ENCODE results near the gene LYZL2. TPM values are rescaled to one million over a fixed set of nuclear protein-coding genes. Genes with fewer than 3 reads are reported as not detected.
"Not testable (repeated sequence)": the region's sequence is repeated elsewhere in the genome, so short reads cannot be mapped to it uniquely, and the experiment has no call there.

Gene LYZL2
- total RNA-seq, 2 experiments from 2014 or later = not detected

GRCh38 chr10:30626837-30627236 is 2.7 kb downstream of the LYZL2 start:
- H3K27ac Mint-ChIP-seq; H3K9me3 Mint-ChIP-seq; DNase-seq; H3K36me3 Mint-ChIP-seq (ENCODE audit: low read depth); POLR2A ChIA-PET; H3K4me3 Mint-ChIP-seq; CTCF ChIA-PET; H3K4me1 Mint-ChIP-seq: not testable (repeated sequence)
- peaks cover 11% of the 10 kb centered on the region for H3K27me3 Mint-ChIP-seq

- H3K27ac Mint-ChIP-seq; H3K4me1 Mint-ChIP-seq; H3K36me3 Mint-ChIP-seq (ENCODE audit: low read depth); POLR2A ChIA-PET; DNase-seq; H3K4me3 Mint-ChIP-seq; H3K9me3 Mint-ChIP-seq: not testable (repeated sequence)
- H3K27me3 Mint-ChIP-seq = peaks cover 11% of the 10 kb centered on the region
- CTCF ChIA-PET = interaction anchor here (1.4 kb wide), 1 partner anchor 11 kb away, joined by 3 read pairs; no protein-coding TSS in a partner anchor
Observed at GRCh38 chr10:30626196-30626595, 3.4 kb downstream of the LYZL2 start.

GRCh38 chr10:30625080-30625479 is 4.5 kb downstream of the LYZL2 start:
- peaks cover 5% of the 10 kb centered on the region for H3K27me3 Mint-ChIP-seq
- DNase-seq = no peak
- H3K27ac Mint-ChIP-seq = no peak overlapping the region
- no peaks in the 10 kb centered on the region for H3K36me3 Mint-ChIP-seq (ENCODE audit: low read depth)
- no peak overlapping the region for H3K4me3 Mint-ChIP-seq
- no peaks in the 10 kb centered on the region for H3K4me1 Mint-ChIP-seq
- H3K9me3 Mint-ChIP-seq = no peaks in the 10 kb centered on the region
- ChIA-PET CTCF (interaction anchor here (1.4 kb wide), 1 partner anchor 10 kb away, joined by 3 read pairs; no protein-coding TSS in a partner anchor), POLR2A (no interaction called here)

GRCh38 chr10:30619966-30620365 is 9.6 kb downstream of the LYZL2 start:
- Mint-ChIP-seq H3K4me1 (no peaks in the 10 kb centered on the region), H3K36me3 (ENCODE audit: low read depth) (no peaks in the 10 kb centered on the region), H3K9me3 (no peaks in the 10 kb centered on the region), H3K27me3 (peaks cover 19% of the 10 kb centered on the region), H3K27ac (no peak overlapping the region), H3K4me3 (no peak overlapping the region)
- DNase-seq = no peak
- CTCF ChIA-PET = interaction anchor here (1.0 to 1.4 kb wide), 2 partner anchors 13 to 17 kb away, joined by 3 read pairs; no protein-coding TSS in a partner anchor
- POLR2A ChIA-PET = no interaction called here

- no peaks in the 10 kb centered on the region for H3K9me3 Mint-ChIP-seq
- H3K27me3 Mint-ChIP-seq = peaks cover 20% of the 10 kb centered on the region
- no peaks in the 10 kb centered on the region for H3K4me1 Mint-ChIP-seq
- H3K27ac Mint-ChIP-seq = no peak overlapping the region
- POLR2A ChIA-PET = no interaction called here
- no peak for DNase-seq
- CTCF ChIA-PET = no interaction called here
- no peaks in the 10 kb centered on the region for H3K36me3 Mint-ChIP-seq (ENCODE audit: low read depth)
- no peak overlapping the region for H3K4me3 Mint-ChIP-seq
Observed at GRCh38 chr10:30617070-30617469, 12.5 kb downstream of the LYZL2 start.

- H3K4me1 Mint-ChIP-seq; POLR2A ChIA-PET; H3K36me3 Mint-ChIP-seq (ENCODE audit: low read depth); DNase-seq; H3K4me3 Mint-ChIP-seq; CTCF ChIA-PET; H3K9me3 Mint-ChIP-seq; H3K27ac Mint-ChIP-seq: not testable (repeated sequence)
- peaks cover 17% of the 10 kb centered on the region for H3K27me3 Mint-ChIP-seq
Observed at GRCh38 chr10:30611041-30611440, 18.5 kb downstream of the LYZL2 start.

- Mint-ChIP-seq H3K27ac (no peak overlapping the region), H3K27me3 (peaks cover 12% of the 10 kb centered on the region), H3K4me1 (peaks cover 4% of the 10 kb centered on the region), H3K4me3 (no peak overlapping the region), H3K9me3 (peaks cover 2% of the 10 kb centered on the region), H3K36me3 (ENCODE audit: low read depth) (no peaks in the 10 kb centered on the region)
- POLR2A ChIA-PET = no interaction called here
- DNase-seq = no peak
- CTCF ChIA-PET = interaction anchor here (1.3 kb wide), 1 partner anchor 17 kb away, joined by 4 read pairs; no protein-coding TSS in a partner anchor
Observed at GRCh38 chr10:30607814-30608213, 21.7 kb downstream of the LYZL2 start.

- peaks cover 6% of the 10 kb centered on the region for H3K27me3 Mint-ChIP-seq
- H3K4me1 Mint-ChIP-seq = peaks cover 4% of the 10 kb centered on the region
- ChIA-PET CTCF (interaction anchor here (0.8 kb wide), 1 partner anchor 16 kb away, joined by 3 read pairs; no protein-coding TSS in a partner anchor), POLR2A (no interaction called here)
- no peak overlapping the region for H3K27ac Mint-ChIP-seq
- no peaks in the 10 kb centered on the region for H3K36me3 Mint-ChIP-seq (ENCODE audit: low read depth)
- peaks cover 2% of the 10 kb centered on the region for H3K9me3 Mint-ChIP-seq
- DNase-seq = no peak
- H3K4me3 Mint-ChIP-seq = no peak overlapping the region
Observed at GRCh38 chr10:30606313-30606712, 23.2 kb downstream of the LYZL2 start.

- not testable (repeated sequence) for H3K27ac Mint-ChIP-seq; DNase-seq; H3K4me1 Mint-ChIP-seq; H3K9me3 Mint-ChIP-seq; H3K4me3 Mint-ChIP-seq; H3K27me3 Mint-ChIP-seq; H3K36me3 Mint-ChIP-seq (ENCODE audit: low read depth)
- ChIA-PET CTCF (interaction anchor here (0.6 to 1.4 kb wide), 3 partner anchors 14 to 212 kb away, joined by 3 to 4 read pairs (median 3); no protein-coding TSS in a partner anchor), POLR2A (interaction anchor here (0.6 kb wide), 1 partner anchor 307 kb away, joined by 3 read pairs; no protein-coding TSS in a partner anchor)
Observed at GRCh38 chr10:30605341-30606121, 24.0 kb downstream of the LYZL2 start.

GRCh38 chr10:30603589-30603988 is 26.0 kb downstream of the LYZL2 start:
- Mint-ChIP-seq H3K27me3 (no peaks in the 10 kb centered on the region), H3K4me3 (no peak overlapping the region), H3K4me1 (peaks cover 4% of the 10 kb centered on the region), H3K27ac (no peak overlapping the region), H3K36me3 (ENCODE audit: low read depth) (no peaks in the 10 kb centered on the region), H3K9me3 (no peaks in the 10 kb centered on the region)
- ChIA-PET CTCF (no interaction called here), POLR2A (no interaction called here)
- DNase-seq = no peak

- H3K9me3 Mint-ChIP-seq = no peaks in the 10 kb centered on the region
- ChIA-PET POLR2A (no interaction called here), CTCF (no interaction called here)
- no peaks in the 10 kb centered on the region for H3K27me3 Mint-ChIP-seq
- DNase-seq = no peak
- H3K27ac Mint-ChIP-seq = no peak overlapping the region
- peaks cover 4% of the 10 kb centered on the region for H3K4me1 Mint-ChIP-seq
- no peaks in the 10 kb centered on the region for H3K36me3 Mint-ChIP-seq (ENCODE audit: low read depth)
- no peak overlapping the region for H3K4me3 Mint-ChIP-seq
Observed at GRCh38 chr10:30602747-30603146, 26.8 kb downstream of the LYZL2 start.

- no peaks in the 10 kb centered on the region for H3K27me3 Mint-ChIP-seq
- POLR2A ChIA-PET = no interaction called here
- no peaks in the 10 kb centered on the region for H3K36me3 Mint-ChIP-seq (ENCODE audit: low read depth)
- CTCF ChIA-PET = interaction anchor here (1.0 to 1.1 kb wide), 2 partner anchors 39 to 70 kb away, joined by 3 to 5 read pairs; no protein-coding TSS in a partner anchor
- no peaks in the 10 kb centered on the region for H3K4me1 Mint-ChIP-seq
- no peak overlapping the region for H3K27ac Mint-ChIP-seq
- no peaks in the 10 kb centered on the region for H3K9me3 Mint-ChIP-seq
- no peak overlapping the region for H3K4me3 Mint-ChIP-seq
- DNase-seq = no peak
Observed at GRCh38 chr10:30600005-30600404, 29.5 kb downstream of the LYZL2 start.

- ChIA-PET CTCF (no interaction called here), POLR2A (no interaction called here)
- Mint-ChIP-seq H3K36me3 (ENCODE audit: low read depth) (no peaks in the 10 kb centered on the region), H3K9me3 (no peaks in the 10 kb centered on the region), H3K27me3 (peaks cover 5% of the 10 kb centered on the region), H3K4me3 (no peak overlapping the region), H3K27ac (no peak overlapping the region), H3K4me1 (no peaks in the 10 kb centered on the region)
- DNase-seq = no peak
Observed at GRCh38 chr10:30598105-30598776, 31.3 kb downstream of the LYZL2 start.

All from activated CD4-positive, alpha-beta T cell treated with anti-CD3 and anti-CD28 coated beads, Interleukin-2, amount 10 ng/mL, durations not matched to agents 7 days and 5 days (primary cell).